Right lobe of liver (tissue), 6 donors: ENCODE results near the gene CCT5. TPM values are rescaled to one million over a fixed set of nuclear protein-coding genes. Genes with fewer than 3 reads are reported as not detected.

ENCODE experiments used
- ATAC-seq, 4 donors: fragments of 200-7000 bp; cut with Tn5 transposase; one replicate each; pipeline ENCODE4 v1.9.1; 2020; ENCODE audit warnings: mild to moderate bottlenecking in 4 of 4, moderate library complexity in 4 of 4
- DNase-seq, 3 donors: peaks; one replicate each; pipeline ENCODE4 v3.0.0-alpha.2; 2020
- H3K27ac ChIP-seq, 3 donors: fragments of 200-600 bp; one replicate each; pipeline ENCODE4 v1.8.0; 2022
- H3K27me3 ChIP-seq, 2 donors: fragments of 200-600 bp; one replicate each; pipeline ENCODE4 v1.8.0; 2022
- H3K36me3 ChIP-seq, 4 donors: fragments of 200-600 bp; sonication (generic) in 1 of 4; one replicate each; pipeline versions ENCODE4 v1.5.1 to v1.8.0; 2017 to 2022; ENCODE audit warnings: control low read depth in 1 of 4
- H3K4me1 ChIP-seq, 4 donors: fragments of 200-600 bp; sonication (generic) in 1 of 4; one replicate each; pipeline versions ENCODE4 v1.5.1 to v1.8.0; 2017 to 2022; ENCODE audit warnings: control low read depth in 1 of 4
- H3K4me3 ChIP-seq, 3 donors: fragments of 200-600 bp; one replicate each; pipeline ENCODE4 v1.8.0; 2022
- H3K9me3 ChIP-seq, 4 donors: fragments of 200-600 bp; sonication (generic) in 1 of 4; one replicate each; pipeline versions ENCODE4 v1.5.1 to v1.8.0; 2017 to 2022; ENCODE audit warnings: control low read depth in 1 of 4
- CTCF ChIP-seq, 4 donors: fragments of 200-600 bp in 3 of 4; fragments of 450-650 bp in 1 of 4; IDR thresholded peaks; one replicate each; pipeline versions ENCODE4 v1.5.1 to v1.8.0; 2016 to 2022; ENCODE audit warnings: antibody characterized with exemption in 4 of 4, mild to moderate bottlenecking in 2 of 4
- POLR2A ChIP-seq: fragments of 450-650 bp; IDR thresholded peaks from one replicate; pipeline ENCODE4 v1.6.1; 2017; ENCODE audit warnings: antibody characterized with exemption, mild to moderate bottlenecking
- WGBS: methylation state at CpG from one replicate; pipeline ENCODE4 v1.1.6; 2018; ENCODE audit warnings: low coverage, low lambda C conversion rate; ENCODE audit not compliant: insufficient coverage; ENCODE audit errors: missing lambda C conversion rate; 5-methylcytosine and 5-hydroxymethylcytosine counted together
- intact Hi-C, 2 donors: fragments of 100-400 bp; cut with DNase I; formaldehyde crosslinking; loops; one replicate each; pipeline versions ENCODE4 v1.11.2 to v1.14.1; 2022
- total RNA-seq, 6 experiments: library from RNA; depleted of rRNA in 2 of 6; stranded (reverse); fragments of >200 nt in 2 of 6; fragmentation: NEBNext Ultra II Directional in 3 of 6; extraction: Animal tissue kit (Norgen Biotek cat#: 25700) in 3 of 6; gene quantifications; one replicate each; pipeline versions ENCODE4 v1.1.0 to v1.2.4, GENCODE V29; 2016 to 2023
- donor health status: DM: no; HTN: yes; CAD: no.
- donor health status: DM: no; HTN: no; CAD: no.
- donor health status: DM: no; HTN: no; CAD: no.
- donor health status: DM: no; HTN: yes; CAD: no.
- donor health status: DM: no; HTN: yes; CAD: no.

CCT5 gene
- total RNA-seq, 6 experiments from 2014 or later: 39.7 to 124 (median 74.8) TPM

GRCh38 chr5:10228288-10228687, 21.8 kb upstream of the CCT5 start:
- ATAC-seq (no peak), DNase-seq (no peak)
- H3K9me3 ChIP-seq: no peaks in the 10 kb centered on the region
- TF ChIP-seq CTCF (IDR thresholded peaks at IDR 0.05): no peak
- H3K27ac ChIP-seq: no peak overlapping the region
- WGBS: 100% methylated on average over 1 of the region's 1 CpG
- peaks cover 0 to 5% (median 0%) of the 10 kb centered on the region in 4 donors for H3K36me3 ChIP-seq
- no peaks in the 10 kb centered on the region for H3K4me1 ChIP-seq
- no peaks in the 10 kb centered on the region for H3K27me3 ChIP-seq
- intact Hi-C loops: no loop called here
- no peak overlapping the region for H3K4me3 ChIP-seq

DNA sequence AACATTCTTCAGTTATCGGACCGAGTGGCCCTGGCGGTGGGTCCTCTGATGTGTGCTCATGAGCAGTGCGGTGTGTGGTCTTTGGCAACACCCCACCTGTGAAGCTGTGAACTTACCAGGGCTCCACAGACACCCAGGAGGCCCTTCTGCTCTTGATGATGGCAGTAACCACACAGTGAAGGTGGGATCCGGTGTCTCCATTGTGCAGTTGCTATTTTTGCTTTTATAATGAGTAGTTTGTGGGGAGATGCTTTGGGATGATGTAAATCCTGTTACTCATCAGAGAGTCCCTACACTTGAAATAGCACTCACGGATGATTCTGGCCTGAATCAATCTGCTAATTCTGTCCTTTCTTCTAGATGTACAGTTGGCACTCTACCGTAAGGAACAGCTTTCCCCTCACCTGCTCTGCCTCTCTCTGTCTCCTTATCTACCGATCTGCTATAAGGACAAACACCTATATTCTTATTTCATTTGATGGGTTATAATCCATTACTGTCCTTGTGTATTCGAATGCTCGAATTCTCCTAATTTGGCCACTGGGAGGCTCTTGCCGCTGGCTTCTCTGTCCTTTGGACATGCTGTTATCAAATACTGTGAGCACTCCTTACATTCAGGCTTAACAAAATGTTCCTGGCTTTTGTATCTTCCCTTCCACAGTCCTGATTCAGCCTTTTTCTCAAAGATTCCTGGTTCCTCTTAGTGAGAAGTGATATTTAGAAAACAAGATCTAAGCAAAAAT, 20.6 kb upstream of the CCT5 start:
- no peak overlapping the region for H3K4me3 ChIP-seq
- no peaks in the 10 kb centered on the region for H3K4me1 ChIP-seq
- peak in 3 of 4 donors; percentile 30 to 58 (median 55) for ATAC-seq
- no peak overlapping the region for H3K27ac ChIP-seq
- DNase-seq: no peak
- intact Hi-C loops: no loop called here
- H3K36me3 ChIP-seq: peaks cover 0 to 10% (median 0%) of the 10 kb centered on the region in 4 donors
- TF ChIP-seq CTCF (IDR thresholded peaks at IDR 0.05): peak; percentile 5 to 23 (median 16)
- no peak for TF ChIP-seq POLR2A
- no peaks in the 10 kb centered on the region for H3K9me3 ChIP-seq
- 88% methylated on average over 11 of the region's 11 CpGs for WGBS
- no peaks in the 10 kb centered on the region for H3K27me3 ChIP-seq

- TF ChIP-seq POLR2A (no peak), CTCF (IDR thresholded peaks at IDR 0.05) (no peak)
- 93% methylated on average over 5 of the region's 9 CpGs for WGBS
- Histone ChIP-seq H3K4me3 (no peak overlapping the region), H3K27me3 (no peaks in the 10 kb centered on the region), H3K4me1 (no peaks in the 10 kb centered on the region), H3K9me3 (no peaks in the 10 kb centered on the region), H3K27ac (no peak overlapping the region), H3K36me3 (peaks cover 0 to 29% (median 1%) of the 10 kb centered on the region in 4 donors)
- DNase-seq (no peak), ATAC-seq (peak in 1 of 4 donors; percentile 47)
- intact Hi-C loops: no loop called here
Measured at GRCh38 chr5:10232386-10232785, 17.7 kb upstream of the CCT5 start.

DNA sequence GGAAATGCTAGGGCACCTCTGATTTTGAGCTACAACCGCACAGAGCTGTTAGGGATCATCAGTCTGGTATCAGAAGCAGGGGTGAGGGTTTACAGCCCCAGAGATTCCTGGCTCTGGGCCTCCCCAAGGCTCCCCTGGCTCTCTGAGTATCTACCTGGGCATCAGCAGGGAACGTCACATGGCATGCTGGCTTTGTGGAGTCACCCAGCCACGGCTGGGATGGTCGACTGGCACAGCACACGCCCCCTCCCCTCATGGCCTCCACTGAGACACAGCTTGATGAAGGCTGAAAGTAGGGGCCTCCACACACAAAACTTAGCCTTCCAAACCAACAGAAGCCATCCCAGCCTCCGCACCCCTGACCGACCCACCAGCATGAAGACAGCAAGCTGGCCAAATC, 17.1 kb upstream of the CCT5 start:
- DNase-seq (no peak), ATAC-seq (no peak)
- Histone ChIP-seq H3K4me1 (no peaks in the 10 kb centered on the region), H3K9me3 (no peaks in the 10 kb centered on the region), H3K27me3 (no peaks in the 10 kb centered on the region), H3K4me3 (no peak overlapping the region), H3K36me3 (peaks cover 0 to 35% (median 1%) of the 10 kb centered on the region in 4 donors), H3K27ac (no peak overlapping the region)
- TF ChIP-seq CTCF (IDR thresholded peaks at IDR 0.05): no peak
- no peak for TF ChIP-seq POLR2A
- 100% methylated on average over 2 of the region's 7 CpGs for WGBS
- intact Hi-C loops: no loop called here
